K562 (cell line): ENCODE data around the gene HPN. TPM values are rescaled to one million over a fixed set of nuclear protein-coding genes. Genes with fewer than 3 reads are reported as not detected.

ENCODE experiments used
- ATAC-seq: fragments of 200-7000 bp; cut with Tn5 transposase; 3 replicates; pipeline ENCODE4 v1.9.1; 2020; ENCODE audit warnings: moderate library complexity
- BruUV-seq: library from RNA; stranded (reverse); fragments of 400-500 nt; replicated peaks from 2 replicates; lab custom pipeline; 2021; lab: Mats Ljungman, UMichigan
- CTCF ChIA-PET: fragments of 300-600 bp; formaldehyde crosslinking; extraction: SDS; loops from one replicate; lab custom pipeline; 2021; ENCODE audit warnings: low intra/inter-chr PET ratio; lab: Yijun Ruan, JAX
- POLR2A ChIA-PET: fragments of 300-600, 350-650 bp; sonication (Branson Sonifier 250); formaldehyde crosslinking; extraction: SDS; loops from one replicate; lab custom pipeline; 2021; ENCODE audit warnings: antibody characterized with exemption, inconsistent platforms; lab: Yijun Ruan, JAX
- DNase-seq, 4 experiments: peaks; one replicate each; pipeline versions ENCODE4 v3.0.0 to v3.0.0-alpha.2; 2011 to 2018; ENCODE audit warnings: low spot score in 3 of 4, mixed read lengths in 3 of 4; ENCODE audit errors: extremely low read depth in 1 of 4
- FAIRE-seq: peaks from 2 replicates; lab custom pipeline; 2011; peaks lifted over from hg19 to GRCh38; lab: Jason Lieb, UNC
- H2AFZ ChIP-seq: 2 replicates; pipeline ENCODE4 v1.6.0; 2011; ENCODE audit warnings: low read depth, low read length, control low read depth, inconsistent platforms
- H3K27ac ChIP-seq: fragments of 200-600 bp; 3 replicates; pipeline ENCODE4 v1.8.0; 2011; ENCODE audit warnings: low read depth, mild to moderate bottlenecking, control low read depth, inconsistent platforms, low read length, moderate library complexity, mixed read lengths; ENCODE audit errors: extremely low read depth
- H3K27me3 ChIP-seq, 2 experiments: fragments of 300-600 bp in 1 of 2; 2 replicates in 1 of 2; 3 replicates in 1 of 2; pipeline versions ENCODE4 v1.6.0 to v1.8.0; 2011; ENCODE audit warnings: inconsistent platforms in 2 of 2, low read length in 2 of 2, mild to moderate bottlenecking in 1 of 2, mixed read lengths in 1 of 2, moderate library complexity in 1 of 2; ENCODE audit not compliant: control insufficient read depth in 2 of 2, insufficient read depth in 2 of 2
- H3K36me3 ChIP-seq: fragments of 300-600 bp; 3 replicates; pipeline ENCODE4 v1.8.0; 2011; ENCODE audit warnings: mild to moderate bottlenecking, low read length, inconsistent platforms; ENCODE audit not compliant: control insufficient read depth, insufficient read depth
- H3K4me1 ChIP-seq, 2 experiments: fragments of 200-600 bp in 1 of 2; replicated peaks in 1 of 2; 2 replicates in 1 of 2; 3 replicates in 1 of 2; pipeline versions ENCODE4 v1.5.1 to v1.8.0; 2011; ENCODE audit warnings: inconsistent platforms in 2 of 2, low read length in 2 of 2, mild to moderate bottlenecking in 1 of 2, mixed read lengths in 1 of 2, moderate library complexity in 1 of 2; ENCODE audit not compliant: control insufficient read depth in 2 of 2, insufficient read depth in 2 of 2
- H3K4me2 ChIP-seq: 2 replicates; pipeline ENCODE4 v1.6.1; 2011; ENCODE audit warnings: low read length, control low read depth, inconsistent platforms, mixed read lengths; ENCODE audit not compliant: insufficient read depth
- H3K4me3 ChIP-seq: fragments of 200-600 bp; sonication (generic), shearing (Covaris generic); 2 replicates; pipeline ENCODE4 v1.5.1; 2016; ENCODE audit warnings: control low read depth, inconsistent platforms
- H3K79me2 ChIP-seq: fragments of 200-600 bp; 3 replicates; pipeline ENCODE4 v1.8.0; 2011; ENCODE audit warnings: low read length, inconsistent platforms; ENCODE audit not compliant: control insufficient read depth, insufficient read depth
- H3K9ac ChIP-seq, 2 experiments: 2 replicates each; pipeline versions ENCODE4 v1.6.0 to v1.6.1; 2011; ENCODE audit warnings: low read depth in 2 of 2, low read length in 2 of 2, control low read depth in 1 of 2, inconsistent platforms in 1 of 2, mild to moderate bottlenecking in 1 of 2, mixed read lengths in 1 of 2; ENCODE audit not compliant: insufficient read depth in 1 of 2
- H3K9me1 ChIP-seq: one replicate; pipeline ENCODE4 v1.6.0; 2011; ENCODE audit warnings: inconsistent platforms, mild to moderate bottlenecking, low read length, moderate library complexity; ENCODE audit not compliant: control insufficient read depth, insufficient read depth
- H3K9me3 ChIP-seq: replicated peaks from 2 replicates; pipeline ENCODE4 v1.5.1; 2011; ENCODE audit warnings: low read depth, low read length, inconsistent platforms; ENCODE audit not compliant: control insufficient read depth, insufficient read depth
- H4K20me1 ChIP-seq: replicated peaks from 2 replicates; pipeline ENCODE4 v1.6.1; 2011; ENCODE audit warnings: low read length, inconsistent platforms, mixed read lengths; ENCODE audit not compliant: control insufficient read depth, insufficient read depth
- CBFA2T2 ChIP-seq: fragments of 450-650 bp; conservative IDR thresholded peaks from 2 replicates; pipeline ENCODE4 v1.6.1; 2017; ENCODE audit warnings: mild to moderate bottlenecking
- CREB3 ChIP-seq: fragments of 450-650 bp; conservative IDR thresholded peaks from 2 replicates; pipeline ENCODE4 v1.6.1; 2016; ENCODE audit warnings: missing genetic modification characterization, low read depth, mild to moderate bottlenecking, missing compliant biosample characterization, moderate library complexity
- HMG20B ChIP-seq: fragments of 250-450 bp; sonication (Bioruptor Pico); IDR thresholded peaks from 2 replicates; pipeline ENCODE4 v1.5.0; 2021; ENCODE audit warnings: mild to moderate bottlenecking
- KDM5B ChIP-seq: fragments of 200-600 bp; sonication (generic); IDR thresholded peaks from 2 replicates; pipeline ENCODE4 v1.6.1; 2012; ENCODE audit warnings: low read depth, mild to moderate bottlenecking, moderate library complexity, low read length, control low read depth, inconsistent platforms; ENCODE audit not compliant: insufficient replicate concordance
- NFYB ChIP-seq: IDR thresholded peaks from 2 replicates; pipeline ENCODE4 v1.6.1; 2011; ENCODE audit warnings: mild to moderate bottlenecking, moderate library complexity; ENCODE audit not compliant: insufficient read length; ENCODE audit errors: extremely low read depth
- RB1 ChIP-seq: fragments of 450-650 bp; IDR thresholded peaks from 2 replicates; pipeline ENCODE4 v1.6.1; 2017; ENCODE audit warnings: low read depth, mild to moderate bottlenecking
- TBP ChIP-seq: optimal IDR thresholded peaks from 2 replicates; pipeline ENCODE3; 2011; ENCODE audit warnings: low read depth, low read length, improper control_type of control experiment
- TCFL5 ChIP-seq: fragments of 250-450 bp; sonication (Bioruptor Pico); conservative IDR thresholded peaks from 2 replicates; pipeline ENCODE4 v1.6.1; 2021; ENCODE audit warnings: mild to moderate bottlenecking, moderate library complexity, matching md5 sums
- WGBS: fragments of 100-300 bp; shearing (Covaris generic); methylation state at CpG from one replicate; pipeline ENCODE4 v1.1.6; 2016; ENCODE audit warnings: low coverage, mixed read lengths; ENCODE audit not compliant: insufficient coverage; ENCODE audit errors: missing lambda C conversion rate; 5-methylcytosine and 5-hydroxymethylcytosine counted together
- in situ Hi-C: fragments of 300-500 bp; cut with MboI; formaldehyde crosslinking; loops from 4 replicates; pipeline ENCODE4 v1.15.0; 2018; ENCODE audit warnings: inconsistent platforms, mixed read lengths
- intact Hi-C: fragments of 100-400 bp; cut with micrococcal nuclease; formaldehyde crosslinking; loops from 2 replicates; pipeline ENCODE4 v1.14.2; 2022
- polyA plus RNA-seq, 8 experiments: library from polyadenylated mRNA; depleted of rRNA in 4 of 8; stranded (reverse) in 5 of 8; unstranded in 3 of 8; fragments of >200 nt; fragmentation: Nextera tagmentation in 2 of 8; fragmentation: Illumina TruSeq in 1 of 8; extraction: Ambion mirVana in 2 of 8; extraction: Trizol in 1 of 8; gene quantifications; 2 replicates each; pipeline versions ENCODE4 v1.2.1 to v1.2.3, GENCODE V29; 2011 to 2014; ENCODE audit warnings: inconsistent platforms in 1 of 8, missing spikeins in 1 of 8
- total RNA-seq, 7 experiments: library from RNA; depleted of rRNA in 6 of 7; stranded (reverse); fragments of >200 nt in 6 of 7; fragmentation: Illumina TruSeq in 2 of 7; extraction: Trizol in 2 of 7; gene quantifications; 2 replicates each; pipeline versions ENCODE4 v1.2.1 to v1.2.3, GENCODE V29; 2011 to 2021; ENCODE audit warnings: low replicate concordance in 1 of 7

HPN gene
- total and polyA plus RNA-seq, 9 of the 15 experiments (the other 6 are each of a cell fraction or from before 2014, with no cell fraction given) = 0.10 to 0.20 TPM; not detected in 7

DNA sequence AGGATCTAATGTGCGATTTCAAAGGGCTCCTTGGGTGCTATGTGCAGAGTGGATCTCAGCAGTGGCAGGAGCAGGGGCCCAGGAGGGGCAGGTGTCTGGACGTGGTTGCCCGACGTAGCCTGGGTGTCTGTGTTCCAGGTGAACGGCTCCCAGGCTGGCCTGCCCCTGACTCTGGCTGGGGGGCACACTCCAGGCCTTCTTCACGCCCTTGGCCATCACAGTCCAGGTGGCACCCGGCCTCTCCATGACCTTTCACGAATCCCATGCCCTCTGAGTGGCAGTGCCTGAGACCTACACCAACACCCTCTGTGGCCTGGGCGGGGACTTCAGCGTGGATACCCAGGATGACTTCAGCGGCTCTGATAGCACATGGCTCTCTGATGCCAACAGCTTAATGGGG, 62.8 kb downstream of the HPN start:
- no peak overlapping the region for H3K9ac ChIP-seq
- no peaks in the 10 kb centered on the region for H3K36me3 ChIP-seq
- TF ChIP-seq CREB3 (tag) (no peak), HMG20B (CRISPR knock-in tag) (no peak), RB1 (no peak), CBFA2T2 (no peak), KDM5B (no peak), NFYB (no peak), TCFL5 (CRISPR knock-in tag) (no peak), TBP (no peak)
- H3K27me3 ChIP-seq = no peaks in the 10 kb centered on the region
- H3K9me3 ChIP-seq = peaks cover 7% of the 10 kb centered on the region
- no peak overlapping the region for H2AFZ ChIP-seq
- 75% methylated on average over 8 of the region's 11 CpGs for WGBS
- in situ Hi-C loops (no loop called here), intact Hi-C loops (no loop called here)
- ChIA-PET POLR2A (interaction anchor here (0.6 to 1.1 kb wide), 3 partner anchors 37 to 90 kb away, joined by 3 to 4 read pairs (median 4); no protein-coding TSS in a partner anchor), CTCF (no interaction called here)
- no peak overlapping the region for H3K4me3 ChIP-seq
- no peaks in the 10 kb centered on the region for H3K9me1 ChIP-seq
- H3K4me1 ChIP-seq = peaks cover 19 to 33% of the 10 kb centered on the region in 2 experiments
- H3K27ac ChIP-seq = no peak overlapping the region
- no peaks in the 10 kb centered on the region for H4K20me1 ChIP-seq
- no TSS peak for BruUV-seq
- DNase-seq (no peak), FAIRE-seq (no peak), ATAC-seq (no peak)
- no peaks in the 10 kb centered on the region for H3K79me2 ChIP-seq
- H3K4me2 ChIP-seq = no peak overlapping the region
